Mammary epithelial cell (primary cell): ENCODE data around the gene DLG5.

ENCODE experiments used
- EZH2 ChIP-seq: IDR thresholded peaks from 2 replicates; pipeline ENCODE4 v1.6.1; 2012; ENCODE audit warnings: low read length, inconsistent platforms, borderline replicate concordance
- TF ChIP-seq, protein P1 (sequence below), 2 donors: IDR thresholded peaks in 1 of 2; conservative IDR thresholded peaks in 1 of 2; 2 replicates each; pipeline ENCODE4 v1.5.1; 2011 to 2012; ENCODE audit warnings: inconsistent platforms in 2 of 2, low read length in 2 of 2, mild to moderate bottlenecking in 2 of 2, control low read depth in 1 of 2, low read depth in 1 of 2; ENCODE audit not compliant: insufficient read depth in 1 of 2; ENCODE audit errors: extremely low read depth in 1 of 2

DNA sequence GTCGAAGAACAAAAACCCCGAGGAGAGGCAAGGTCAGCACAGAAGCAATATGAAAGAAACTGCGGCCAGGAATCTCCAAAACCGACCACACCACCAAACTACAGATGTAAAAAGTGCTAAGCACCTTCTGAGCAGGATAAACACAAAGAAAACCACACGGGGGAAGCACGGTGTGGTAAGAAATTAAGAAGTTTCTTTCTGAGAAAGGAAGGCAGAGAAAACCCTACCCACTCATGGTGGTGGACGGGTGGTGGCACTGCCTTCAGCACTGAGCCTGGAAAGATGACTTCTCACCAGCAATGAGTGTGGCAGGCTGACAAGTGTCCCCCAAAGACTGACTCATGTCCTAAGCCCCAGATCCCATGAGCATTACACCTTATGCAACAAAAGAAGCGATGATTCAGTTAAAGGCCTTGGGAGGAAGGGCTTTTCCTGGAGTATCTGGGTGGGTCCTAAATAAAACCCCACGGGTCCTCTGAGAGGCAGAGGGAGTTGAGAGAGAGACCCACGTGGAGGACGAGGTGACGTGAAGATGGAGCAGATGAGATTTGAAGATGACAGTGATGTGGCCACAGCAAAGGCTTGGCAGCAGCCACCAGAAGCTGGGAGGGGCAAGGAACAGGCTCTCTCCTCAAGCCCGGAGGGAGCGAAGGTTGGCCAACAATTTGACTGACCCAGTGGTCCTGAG is 124.9 kb downstream of the DLG5 start:
- TF ChIP-seq, protein P1, sequence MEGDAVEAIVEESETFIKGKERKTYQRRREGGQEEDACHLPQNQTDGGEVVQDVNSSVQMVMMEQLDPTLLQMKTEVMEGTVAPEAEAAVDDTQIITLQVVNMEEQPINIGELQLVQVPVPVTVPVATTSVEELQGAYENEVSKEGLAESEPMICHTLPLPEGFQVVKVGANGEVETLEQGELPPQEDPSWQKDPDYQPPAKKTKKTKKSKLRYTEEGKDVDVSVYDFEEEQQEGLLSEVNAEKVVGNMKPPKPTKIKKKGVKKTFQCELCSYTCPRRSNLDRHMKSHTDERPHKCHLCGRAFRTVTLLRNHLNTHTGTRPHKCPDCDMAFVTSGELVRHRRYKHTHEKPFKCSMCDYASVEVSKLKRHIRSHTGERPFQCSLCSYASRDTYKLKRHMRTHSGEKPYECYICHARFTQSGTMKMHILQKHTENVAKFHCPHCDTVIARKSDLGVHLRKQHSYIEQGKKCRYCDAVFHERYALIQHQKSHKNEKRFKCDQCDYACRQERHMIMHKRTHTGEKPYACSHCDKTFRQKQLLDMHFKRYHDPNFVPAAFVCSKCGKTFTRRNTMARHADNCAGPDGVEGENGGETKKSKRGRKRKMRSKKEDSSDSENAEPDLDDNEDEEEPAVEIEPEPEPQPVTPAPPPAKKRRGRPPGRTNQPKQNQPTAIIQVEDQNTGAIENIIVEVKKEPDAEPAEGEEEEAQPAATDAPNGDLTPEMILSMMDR (conservative IDR thresholded peaks at IDR 0.05 in 1 of 2, IDR thresholded peaks at IDR 0.05 in 1 of 2; ENCODE audit: extremely low read depth in 1 of 2, insufficient read depth in 1 of 2, low read depth in 1 of 2, low read length in 2 of 2) = no peak
- no peak for TF ChIP-seq EZH2
